Stomach smooth muscle (tissue), 2 donors: ENCODE results near the gene SLC1A2.
A peak's percentile ranks its signal among the peaks of the same experiment; 100 is the strongest.

Experiments
- H3K27ac ChIP-seq: one replicate; pipeline ENCODE4 v1.7.0; 2013; ENCODE audit warnings: mild to moderate bottlenecking, low read length, inconsistent platforms
- H3K27me3 ChIP-seq, 2 donors: one replicate each; pipeline ENCODE4 v1.7.0; 2013; ENCODE audit warnings: low read length in 2 of 2; ENCODE audit not compliant: insufficient read depth in 2 of 2, control insufficient read depth in 1 of 2
- H3K36me3 ChIP-seq, 2 donors: one replicate each; pipeline ENCODE4 v1.7.0; 2013; ENCODE audit warnings: low read length in 2 of 2; ENCODE audit not compliant: control insufficient read depth in 2 of 2, insufficient read depth in 2 of 2
- H3K4me1 ChIP-seq: one replicate; pipeline ENCODE4 v1.7.0; 2013; ENCODE audit warnings: low read length; ENCODE audit not compliant: control insufficient read depth, insufficient read depth
- H3K4me3 ChIP-seq, 2 donors: one replicate each; pipeline ENCODE4 v1.7.0; 2013; ENCODE audit warnings: low read length in 2 of 2
- H3K9ac ChIP-seq, 2 donors: one replicate each; pipeline ENCODE4 v1.7.0; 2013; ENCODE audit warnings: low read length in 2 of 2, mild to moderate bottlenecking in 1 of 2
- H3K9me3 ChIP-seq, 2 donors: one replicate each; pipeline ENCODE4 v1.7.0; 2013; ENCODE audit warnings: low read length in 2 of 2; ENCODE audit not compliant: control insufficient read depth in 2 of 2
- donor health status: healthy.
- donor health status: Pancreatic carcinoma.

SLC1A2 gene

GRCh38 chr11:35413598-35413997, 5.8 kb downstream of the SLC1A2 start:
- peaks cover 14 to 35% of the 10 kb centered on the region in 2 donors for H3K27me3 ChIP-seq
- H3K27ac ChIP-seq, result no peak overlapping the region
- H3K4me1 ChIP-seq, result peaks cover 5% of the 10 kb centered on the region
- H3K9ac ChIP-seq, result no peak overlapping the region
- H3K36me3 ChIP-seq, result no peaks in the 10 kb centered on the region
- no peaks in the 10 kb centered on the region for H3K9me3 ChIP-seq
- no peak overlapping the region for H3K4me3 ChIP-seq

- H3K27ac ChIP-seq, result no peak overlapping the region
- H3K36me3 ChIP-seq, result no peaks in the 10 kb centered on the region
- H3K27me3 ChIP-seq, result peaks cover 3 to 22% of the 10 kb centered on the region in 2 donors
- H3K4me1 ChIP-seq, result no peaks in the 10 kb centered on the region
- no peak overlapping the region for H3K4me3 ChIP-seq
- H3K9me3 ChIP-seq, result no peaks in the 10 kb centered on the region
- no peak overlapping the region for H3K9ac ChIP-seq
Observed at GRCh38 chr11:35412285-35412684, 7.1 kb downstream of the SLC1A2 start.

- Histone ChIP-seq H3K27ac (no peak overlapping the region), H3K4me1 (no peaks in the 10 kb centered on the region)
Observed at GRCh38 chr11:35407041-35407440, 12.3 kb downstream of the SLC1A2 start.

GRCh38 chr11:35404388-35404775, 15.0 kb downstream of the SLC1A2 start:
- Histone ChIP-seq H3K9ac (no peak overlapping the region), H3K9me3 (no peaks in the 10 kb centered on the region), H3K4me3 (peak overlapping the region in 1 of 2 donors; percentile 22), H3K4me1 (no peaks in the 10 kb centered on the region), H3K27ac (no peak overlapping the region), H3K36me3 (no peaks in the 10 kb centered on the region), H3K27me3 (no peaks in the 10 kb centered on the region)

More at GRCh38 chr11:35407041-35407440, 12.3 kb downstream of the SLC1A2 start:
- Histone ChIP-seq H3K36me3 (no peaks in the 10 kb centered on the region), H3K9ac (no peak overlapping the region), H3K27me3 (peaks cover 0 to 6% of the 10 kb centered on the region in 2 donors), H3K9me3 (no peaks in the 10 kb centered on the region), H3K4me3 (no peak overlapping the region)

- no peak overlapping the region for H3K4me3 ChIP-seq
- H3K9me3 ChIP-seq, result no peaks in the 10 kb centered on the region
- H3K9ac ChIP-seq, result no peak overlapping the region
- H3K4me1 ChIP-seq, result no peaks in the 10 kb centered on the region
- H3K27me3 ChIP-seq, result no peaks in the 10 kb centered on the region
- H3K36me3 ChIP-seq, result no peaks in the 10 kb centered on the region
- no peak overlapping the region for H3K27ac ChIP-seq
Observed at GRCh38 chr11:35403765-35404387, 15.5 kb downstream of the SLC1A2 start.

- Histone ChIP-seq H3K4me1 (no peaks in the 10 kb centered on the region), H3K27me3 (no peaks in the 10 kb centered on the region), H3K36me3 (no peaks in the 10 kb centered on the region), H3K9ac (no peak overlapping the region), H3K4me3 (no peak overlapping the region), H3K27ac (no peak overlapping the region), H3K9me3 (no peaks in the 10 kb centered on the region)
Observed at GRCh38 chr11:35402751-35403660, 16.4 kb downstream of the SLC1A2 start.

- H3K36me3 ChIP-seq, result no peaks in the 10 kb centered on the region
Observed at GRCh38 chr11:35398881-35399280, 20.5 kb downstream of the SLC1A2 start.

GRCh38 chr11:35394941-35395340, 24.4 kb downstream of the SLC1A2 start:
- Histone ChIP-seq H3K27me3 (no peaks in the 10 kb centered on the region), H3K9ac (no peak overlapping the region), H3K4me1 (peaks cover 17% of the 10 kb centered on the region), H3K36me3 (no peaks in the 10 kb centered on the region), H3K4me3 (no peak overlapping the region), H3K9me3 (no peaks in the 10 kb centered on the region), H3K27ac (no peak overlapping the region)

More at GRCh38 chr11:35398881-35399280, 20.5 kb downstream of the SLC1A2 start:
- Histone ChIP-seq H3K27ac (no peak overlapping the region), H3K9me3 (no peaks in the 10 kb centered on the region), H3K4me1 (no peaks in the 10 kb centered on the region), H3K9ac (no peak overlapping the region), H3K27me3 (no peaks in the 10 kb centered on the region), H3K4me3 (no peak overlapping the region)

- Histone ChIP-seq H3K4me3 (no peak overlapping the region), H3K36me3 (no peaks in the 10 kb centered on the region), H3K9ac (no peak overlapping the region), H3K9me3 (no peaks in the 10 kb centered on the region), H3K27me3 (no peaks in the 10 kb centered on the region), H3K4me1 (peaks cover 17% of the 10 kb centered on the region), H3K27ac (no peak overlapping the region)
Observed at GRCh38 chr11:35393098-35393497, 26.3 kb downstream of the SLC1A2 start.

GRCh38 chr11:35391922-35392688, 27.3 kb downstream of the SLC1A2 start:
- no peaks in the 10 kb centered on the region for H3K27me3 ChIP-seq
- no peaks in the 10 kb centered on the region for H3K9me3 ChIP-seq
- H3K4me1 ChIP-seq, result peaks cover 17% of the 10 kb centered on the region
- no peak overlapping the region for H3K27ac ChIP-seq
- H3K9ac ChIP-seq, result no peak overlapping the region
- peak overlapping the region in 1 of 2 donors; percentile 54 for H3K4me3 ChIP-seq
- H3K36me3 ChIP-seq, result no peaks in the 10 kb centered on the region
